HEK293T (cell line): ENCODE data around the gene CSAG1.
"Not testable (repeated sequence)": the region's sequence is repeated elsewhere in the genome, so short reads cannot be mapped to it uniquely, and the experiment has no call there.

ENCODE experiments used
- CTCF ChIA-PET: fragments of 350-600 bp; formaldehyde crosslinking; extraction: SDS; loops from one replicate; lab custom pipeline; 2021; ENCODE audit warnings: antibody characterized with exemption, inconsistent platforms; lab: Yijun Ruan, JAX
- POLR2A ChIA-PET: fragments of 350-600 bp; formaldehyde crosslinking; extraction: SDS; loops from one replicate; lab custom pipeline; 2020; ENCODE audit warnings: antibody characterized with exemption, inconsistent platforms; lab: Yijun Ruan, JAX
- DNase-seq: peaks from one replicate; pipeline ENCODE4 v3.0.0; 2012; ENCODE audit warnings: mixed read lengths; ENCODE audit errors: extremely low spot score
- ARNT ChIP-seq: fragments of 450-650 bp; IDR thresholded peaks from 2 replicates; pipeline ENCODE4 v1.6.1; 2017; ENCODE audit warnings: mild to moderate bottlenecking
- BHLHE40 ChIP-seq: fragments of 450-650 bp; IDR thresholded peaks from 2 replicates; pipeline ENCODE4 v1.6.1; 2016; ENCODE audit warnings: mild to moderate bottlenecking, moderate library complexity, borderline replicate concordance
- CTBP1 ChIP-seq: fragments of 450-650 bp; IDR thresholded peaks from 2 replicates; pipeline ENCODE4 v1.6.1; 2016; ENCODE audit warnings: borderline replicate concordance
- ELF4 ChIP-seq: fragments of 450-650 bp; IDR thresholded peaks from 2 replicates; pipeline ENCODE4 v1.6.1; 2017; ENCODE audit warnings: antibody characterized with exemption
- FOXA1 ChIP-seq: fragments of 450-650 bp; IDR thresholded peaks from 2 replicates; pipeline ENCODE4 v1.6.1; 2016; ENCODE audit warnings: mild to moderate bottlenecking
- FOXK2 ChIP-seq: fragments of 450-650 bp; IDR thresholded peaks from 2 replicates; pipeline ENCODE4 v1.6.1; 2016; ENCODE audit warnings: mild to moderate bottlenecking
- FOXM1 ChIP-seq: fragments of 450-650 bp; IDR thresholded peaks from 2 replicates; pipeline ENCODE4 v1.6.1; 2017; ENCODE audit warnings: mild to moderate bottlenecking, borderline replicate concordance
- HDGF ChIP-seq: fragments of 450-650 bp; IDR thresholded peaks from 2 replicates; pipeline ENCODE4 v1.6.1; 2017; ENCODE audit warnings: antibody characterized with exemption, borderline replicate concordance
- L3MBTL2 ChIP-seq: fragments of 450-650 bp; conservative IDR thresholded peaks from 2 replicates; pipeline ENCODE4 v1.6.1; 2016; ENCODE audit warnings: mild to moderate bottlenecking
- LEF1 ChIP-seq: fragments of 450-650 bp; IDR thresholded peaks from 2 replicates; pipeline ENCODE4 v1.6.1; 2017; ENCODE audit warnings: mild to moderate bottlenecking, borderline replicate concordance
- NFRKB ChIP-seq: fragments of 450-650 bp; IDR thresholded peaks from 2 replicates; pipeline ENCODE4 v1.6.1; 2016; ENCODE audit warnings: mild to moderate bottlenecking, moderate library complexity
- PKNOX1 ChIP-seq: fragments of 450-650 bp; IDR thresholded peaks from 2 replicates; pipeline ENCODE4 v1.6.1; 2016
- SP1 ChIP-seq: fragments of 450-650 bp; IDR thresholded peaks from 2 replicates; pipeline ENCODE4 v1.6.1; 2017
- SUZ12 ChIP-seq: fragments of 450-650 bp; IDR thresholded peaks from 2 replicates; pipeline ENCODE4 v1.6.1; 2016; ENCODE audit warnings: mild to moderate bottlenecking
- TARDBP ChIP-seq: fragments of 450-650 bp; IDR thresholded peaks from 2 replicates; pipeline ENCODE4 v1.6.1; 2016
- ZNF384 ChIP-seq: fragments of 450-650 bp; IDR thresholded peaks from 2 replicates; pipeline ENCODE4 v1.6.1; 2016

CSAG1 gene

GRCh38 chrX:152735860-152736511 is 2.5 kb upstream of the CSAG1 start:
- ChIA-PET POLR2A (no interaction called here), CTCF (no interaction called here)
- no peak for DNase-seq
- TF ChIP-seq PKNOX1: no peak
- TF ChIP-seq CTBP1: no peak
- TF ChIP-seq SUZ12: no peak
- no peak for TF ChIP-seq FOXK2
- no peak for TF ChIP-seq L3MBTL2
- TF ChIP-seq SP1: no peak
- TF ChIP-seq FOXA1: no peak
- no peak for TF ChIP-seq BHLHE40
- TF ChIP-seq ELF4: no peak
- no peak for TF ChIP-seq HDGF
- TF ChIP-seq NFRKB: no peak
- no peak for TF ChIP-seq FOXM1
- no peak for TF ChIP-seq ARNT

GRCh38 chrX:152735101-152735500 is 1.6 kb upstream of the CSAG1 start:
- ChIA-PET CTCF (no interaction called here), POLR2A (no interaction called here)

GRCh38 chrX:152734143-152734858 is 780 bp upstream of the CSAG1 start:
- POLR2A ChIA-PET, DNase-seq, CTCF ChIA-PET: not testable (repeated sequence)

More at GRCh38 chrX:152735101-152735500, 1.6 kb upstream of the CSAG1 start:
- TF ChIP-seq CTBP1: no peak
- TF ChIP-seq NFRKB: no peak
- TF ChIP-seq SP1: no peak
- TF ChIP-seq ELF4: no peak
- no peak for TF ChIP-seq ARNT
- no peak for TF ChIP-seq SUZ12
- TF ChIP-seq FOXK2: no peak
- no peak for TF ChIP-seq TARDBP
- TF ChIP-seq L3MBTL2: no peak
- no peak for TF ChIP-seq FOXM1
- no peak for TF ChIP-seq BHLHE40
- TF ChIP-seq LEF1: no peak
- no peak for TF ChIP-seq HDGF
- TF ChIP-seq FOXA1: no peak
- no peak for TF ChIP-seq ZNF384
- no peak for DNase-seq

- TF ChIP-seq LEF1: no peak
- no peak for TF ChIP-seq ARNT
- no peak for TF ChIP-seq FOXK2
- TF ChIP-seq ZNF384: no peak
- TF ChIP-seq ELF4: no peak
- no peak for TF ChIP-seq FOXM1
- no peak for TF ChIP-seq PKNOX1
- DNase-seq: no peak
- CTCF ChIA-PET: no interaction called here
- POLR2A ChIA-PET: no interaction called here
These were observed 8.1 kb downstream of the CSAG1 start for GRCh38 chrX:152725409-152725808.

- DNase-seq, CTCF ChIA-PET, POLR2A ChIA-PET: not testable (repeated sequence)
These were observed 19.4 kb downstream of the CSAG1 start, which contains the start of gene MAGEA2B for GRCh38 chrX:152713815-152714787. Gene MAGEA2B, plus strand, starts transcription at chrX:152714628. Its CDS starts 2,479 bp downstream, at chrX:152717107.

GRCh38 chrX:152713195-152713594 is 20.3 kb downstream of the CSAG1 start:
- POLR2A ChIA-PET, DNase-seq, CTCF ChIA-PET: not testable (repeated sequence)

- CTCF ChIA-PET, POLR2A ChIA-PET: not testable (repeated sequence)
These were observed 24.3 kb downstream of the CSAG1 start, which contains the start of gene CSAG2 for GRCh38 chrX:152709173-152709572. Gene CSAG2, minus strand, starts transcription at chrX:152709273. Its CDS starts 161 bp downstream, at chrX:152709112.

GRCh38 chrX:152706500-152706899 is 27.0 kb downstream of the CSAG1 start:
- DNase-seq, CTCF ChIA-PET, POLR2A ChIA-PET: not testable (repeated sequence)

More at GRCh38 chrX:152709173-152709572, 24.3 kb downstream of the CSAG1 start, which contains the start of gene CSAG2:
- DNase-seq: not testable (repeated sequence)

- POLR2A ChIA-PET: not testable (repeated sequence)
These were observed 33.1 kb downstream of the CSAG1 start for GRCh38 chrX:152700390-152700789.

GRCh38 chrX:152697952-152698931 is 35.3 kb downstream of the CSAG1 start, which contains the start of gene MAGEA3:
Gene MAGEA3, plus strand, starts transcription at chrX:152698794. Its CDS starts 2,039 bp downstream, at chrX:152700833.
- POLR2A ChIA-PET, DNase-seq, CTCF ChIA-PET: not testable (repeated sequence)

More at GRCh38 chrX:152700390-152700789, 33.1 kb downstream of the CSAG1 start:
- DNase-seq, CTCF ChIA-PET: not testable (repeated sequence)

GRCh38 chrX:152681012-152681411 is 52.5 kb downstream of the CSAG1 start:
- CTCF ChIA-PET, POLR2A ChIA-PET, DNase-seq: not testable (repeated sequence)
